C4-2B (cell line): ENCODE measurements around the gene RPS6KA5.
A peak's percentile ranks its signal among the peaks of the same experiment; 100 is the strongest.

Source experiments
- H3K27ac ChIP-seq: fragments of 450-650 bp; 2 replicates; pipeline ENCODE4 v1.5.1; 2017
- ZFX ChIP-seq: fragments of 450-650 bp; IDR thresholded peaks from 2 replicates; pipeline ENCODE4 v1.6.1; 2017
- TF ChIP-seq, protein P1 (sequence below): fragments of 450-650 bp; conservative IDR thresholded peaks from 2 replicates; pipeline ENCODE4 v1.5.1; 2017; ENCODE audit warnings: mild to moderate bottlenecking

Gene RPS6KA5

DNA sequence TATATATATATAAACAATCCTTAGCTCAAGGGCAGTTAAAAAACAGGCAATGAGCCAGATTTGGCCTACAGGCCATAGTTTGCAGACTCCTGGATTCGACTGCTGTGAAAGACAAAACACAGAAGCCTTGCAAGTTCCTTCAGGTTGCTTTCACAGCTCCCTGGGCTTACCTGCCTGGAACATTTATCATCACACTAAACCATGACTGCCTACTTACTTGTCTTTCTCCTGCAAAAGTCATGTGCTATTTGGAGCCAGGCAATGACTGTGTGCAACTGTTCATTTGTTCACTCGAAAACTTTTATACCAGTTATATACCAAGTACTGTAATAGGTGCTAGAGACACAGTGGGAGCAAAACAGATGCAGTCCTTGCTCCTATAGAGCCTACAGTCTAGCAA lies 2.2 kb upstream of the RPS6KA5 start:
- TF ChIP-seq ZFX, result no peak
- TF ChIP-seq, protein P1, sequence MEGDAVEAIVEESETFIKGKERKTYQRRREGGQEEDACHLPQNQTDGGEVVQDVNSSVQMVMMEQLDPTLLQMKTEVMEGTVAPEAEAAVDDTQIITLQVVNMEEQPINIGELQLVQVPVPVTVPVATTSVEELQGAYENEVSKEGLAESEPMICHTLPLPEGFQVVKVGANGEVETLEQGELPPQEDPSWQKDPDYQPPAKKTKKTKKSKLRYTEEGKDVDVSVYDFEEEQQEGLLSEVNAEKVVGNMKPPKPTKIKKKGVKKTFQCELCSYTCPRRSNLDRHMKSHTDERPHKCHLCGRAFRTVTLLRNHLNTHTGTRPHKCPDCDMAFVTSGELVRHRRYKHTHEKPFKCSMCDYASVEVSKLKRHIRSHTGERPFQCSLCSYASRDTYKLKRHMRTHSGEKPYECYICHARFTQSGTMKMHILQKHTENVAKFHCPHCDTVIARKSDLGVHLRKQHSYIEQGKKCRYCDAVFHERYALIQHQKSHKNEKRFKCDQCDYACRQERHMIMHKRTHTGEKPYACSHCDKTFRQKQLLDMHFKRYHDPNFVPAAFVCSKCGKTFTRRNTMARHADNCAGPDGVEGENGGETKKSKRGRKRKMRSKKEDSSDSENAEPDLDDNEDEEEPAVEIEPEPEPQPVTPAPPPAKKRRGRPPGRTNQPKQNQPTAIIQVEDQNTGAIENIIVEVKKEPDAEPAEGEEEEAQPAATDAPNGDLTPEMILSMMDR, result no peak
- no peak overlapping the region for H3K27ac ChIP-seq

DNA sequence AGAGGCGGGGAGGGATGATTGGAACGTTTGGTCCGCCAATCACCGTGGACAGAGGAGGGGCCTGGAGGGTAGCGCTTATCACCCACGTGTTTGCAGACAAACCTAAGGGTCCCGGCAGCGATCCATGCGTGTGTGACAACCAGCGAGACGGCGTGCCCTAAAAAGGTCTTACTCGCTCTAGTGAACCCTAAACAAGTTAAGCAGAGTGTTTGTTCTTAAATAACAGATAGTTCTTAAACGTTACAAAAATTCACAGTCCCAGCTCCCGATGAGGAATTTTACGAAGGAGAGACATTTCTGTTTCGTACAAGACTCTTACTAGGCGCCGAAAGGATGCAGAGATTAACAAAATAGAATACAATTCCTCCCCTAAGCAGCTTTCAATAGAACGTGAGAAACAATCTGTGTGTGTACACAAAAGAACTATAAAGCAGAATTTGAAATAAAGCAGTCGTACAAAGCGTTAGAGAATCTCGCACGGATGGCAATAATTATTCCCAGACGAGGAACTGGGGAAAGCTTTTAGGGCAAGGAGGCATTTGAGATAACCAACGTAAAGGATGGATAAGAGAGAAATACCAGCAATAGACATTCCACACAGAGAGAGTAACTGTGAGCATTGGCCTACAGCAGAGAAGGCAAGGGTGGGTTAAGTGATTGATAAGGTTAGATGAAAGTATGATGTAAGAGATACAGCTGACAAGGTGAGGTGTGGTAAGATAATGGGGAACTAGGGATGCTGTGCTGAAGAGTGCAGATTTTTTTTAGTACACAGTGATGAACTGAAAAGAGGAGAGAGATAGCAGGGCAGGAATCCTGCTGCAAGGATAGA lies 831 bp upstream of the RPS6KA5 start:
- no peak for TF ChIP-seq ZFX
- TF ChIP-seq, protein P1, result no peak
- H3K27ac ChIP-seq, result no peak overlapping the region; the same call in 1 of the 2 replicates

DNA sequence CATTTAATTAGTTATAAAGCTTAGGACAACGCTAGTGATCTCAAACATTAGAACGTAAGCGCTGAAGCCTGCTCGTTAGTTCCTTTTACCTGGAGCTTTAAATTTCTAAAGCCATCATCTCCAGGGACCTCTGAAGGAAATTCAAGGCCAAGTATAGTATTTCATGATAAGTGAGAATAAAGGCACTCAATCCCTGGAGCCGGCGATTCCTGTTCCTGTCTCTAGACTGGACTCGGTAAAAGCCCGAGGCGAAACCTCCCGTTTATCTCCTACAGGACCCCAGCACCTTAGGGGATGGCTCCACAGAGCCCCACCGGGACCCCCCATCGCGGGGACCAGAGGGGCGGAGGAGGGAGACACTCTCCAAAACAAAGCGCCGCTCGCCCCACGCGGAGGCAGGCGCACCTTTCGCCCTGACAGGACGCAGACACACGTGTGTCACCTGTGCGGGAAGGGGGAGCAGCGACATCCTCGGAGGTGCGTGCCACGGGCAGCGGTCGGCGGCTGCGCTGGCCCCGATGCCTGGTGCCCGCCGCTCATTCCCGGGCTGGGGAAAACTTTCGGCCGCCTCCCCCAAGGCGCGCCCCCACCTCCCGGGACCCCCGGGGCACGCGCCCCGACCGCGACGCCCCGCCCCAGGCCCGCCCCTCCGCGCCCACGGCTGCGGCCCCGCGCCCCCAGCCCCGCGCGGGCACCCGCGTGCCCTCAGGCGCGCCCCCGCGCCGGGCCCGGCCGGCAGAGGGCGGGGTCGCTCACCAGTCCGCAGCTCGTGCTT lies 678 bp downstream of the RPS6KA5 start:
- H3K27ac ChIP-seq, result peak overlapping the region; percentile 78

DNA sequence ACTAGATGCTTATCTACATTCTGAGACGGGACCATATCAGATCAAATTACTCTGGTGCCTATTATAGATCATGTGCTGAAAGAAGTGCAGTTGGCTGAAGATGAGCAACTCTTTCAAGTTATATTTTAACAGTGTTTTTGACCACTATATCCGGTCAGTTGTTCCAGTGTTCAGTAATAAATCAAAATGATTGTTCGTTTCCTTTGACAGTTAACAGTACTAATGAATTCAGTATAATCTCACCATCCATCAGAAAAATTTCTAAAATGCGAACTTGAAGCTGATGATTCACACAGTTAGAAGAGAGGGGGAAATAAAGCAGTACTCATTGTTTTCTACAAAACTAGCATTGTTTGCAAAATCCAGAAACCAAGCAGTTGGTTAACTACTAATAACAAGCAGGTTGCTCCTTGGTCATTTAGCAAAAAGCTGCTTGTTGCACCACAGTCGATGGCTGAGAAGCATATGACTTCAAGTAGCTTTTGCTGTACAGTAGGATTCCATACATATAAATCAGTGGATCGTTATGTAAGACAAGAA lies 2.3 kb downstream of the RPS6KA5 start:
- H3K27ac ChIP-seq, result no peak overlapping the region
- TF ChIP-seq ZFX, result no peak
- TF ChIP-seq, protein P1, result no peak

More for the DNA sequence above, 678 bp downstream of the RPS6KA5 start:
- TF ChIP-seq, protein P1, result peak; percentile 60
- TF ChIP-seq ZFX, result no peak

DNA sequence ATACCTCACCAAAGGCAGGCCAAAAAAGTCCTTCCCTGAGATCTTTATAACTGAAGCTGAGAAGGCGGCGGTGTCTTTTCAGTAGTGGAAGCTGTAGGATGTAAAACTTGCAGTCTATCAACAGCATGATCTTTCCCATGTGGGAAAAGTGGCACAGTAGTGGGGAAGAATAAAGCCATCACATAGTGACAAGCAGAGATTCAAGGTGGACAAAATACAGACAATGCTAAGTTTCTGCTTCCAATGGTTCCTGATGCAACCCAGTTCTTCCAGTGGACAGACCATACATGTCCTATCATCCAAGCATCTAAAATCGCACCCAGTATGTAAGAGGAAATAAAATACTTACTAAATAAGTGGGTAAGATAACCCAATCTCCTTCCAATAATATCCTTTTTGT lies 4.1 kb downstream of the RPS6KA5 start:
- no peak overlapping the region for H3K27ac ChIP-seq
- TF ChIP-seq, protein P1, result no peak
- no peak for TF ChIP-seq ZFX

DNA sequence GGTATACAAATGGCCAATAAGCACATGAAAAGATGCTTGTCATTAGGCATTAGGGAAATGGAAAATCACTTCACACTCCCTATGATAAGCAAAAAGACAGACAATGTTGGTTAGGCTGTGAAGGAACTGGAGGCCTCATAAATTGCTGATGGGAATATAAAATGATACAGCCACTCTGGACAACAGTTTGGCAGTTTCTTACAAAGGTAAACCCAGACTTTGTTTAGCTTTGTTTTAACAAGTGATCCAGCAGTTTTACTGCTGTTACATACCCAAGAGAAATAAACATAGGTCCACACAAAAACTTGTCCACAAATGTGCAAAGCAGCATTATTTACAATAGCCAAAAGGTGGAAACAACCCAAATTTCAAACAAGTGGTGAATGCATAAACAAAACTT lies 5.4 kb downstream of the RPS6KA5 start:
- H3K27ac ChIP-seq, result no peak overlapping the region
- TF ChIP-seq ZFX, result no peak
- TF ChIP-seq, protein P1, result no peak

DNA sequence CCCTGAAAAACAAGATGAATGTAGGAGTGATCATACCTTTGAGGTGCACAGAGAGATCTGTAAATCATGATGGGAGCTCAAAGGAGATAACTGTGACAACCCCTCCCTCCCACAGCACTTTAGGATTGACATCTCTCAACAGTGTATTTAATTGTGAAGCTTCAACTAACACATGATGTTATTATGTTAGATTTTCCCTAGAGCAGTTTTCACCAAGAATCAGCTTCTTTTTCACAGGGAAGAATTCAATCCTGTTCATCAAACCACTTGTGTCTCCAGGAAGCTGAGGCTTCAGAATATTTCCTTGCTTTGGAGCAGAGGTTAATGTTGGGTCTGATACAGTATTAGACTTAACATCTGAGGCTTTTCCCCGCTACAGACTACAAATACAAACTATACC lies 11.8 kb downstream of the RPS6KA5 start:
- H3K27ac ChIP-seq, result no peak overlapping the region

More for the DNA sequence above, 11.8 kb downstream of the RPS6KA5 start:
- no peak for TF ChIP-seq ZFX
- TF ChIP-seq, protein P1, result no peak
